Trophoblast cell (in vitro differentiated cells and primary cell): Measurements from ENCODE around the gene CNTNAP3. TPM values are rescaled to one million over a fixed set of nuclear protein-coding genes. Genes with fewer than 3 reads are reported as not detected.
"Not testable (repeated sequence)": the region's sequence is repeated elsewhere in the genome, so short reads cannot be mapped to it uniquely, and the experiment has no call there.

Source experiments
- DNase-seq, 2 donors: peaks; one replicate each; pipeline ENCODE4 v3.0.0-alpha.2; 2016
- H2AFZ ChIP-seq: 2 replicates; pipeline ENCODE4 v1.6.1; 2013; ENCODE audit warnings: low read length, moderate library complexity, mild to moderate bottlenecking; ENCODE audit not compliant: insufficient read depth, poor library complexity
- H2AK5ac ChIP-seq: 2 replicates; pipeline ENCODE4 v1.6.1; 2013; ENCODE audit warnings: mild to moderate bottlenecking, low read length
- H2BK120ac ChIP-seq: 2 replicates; pipeline ENCODE4 v1.6.1; 2013; ENCODE audit warnings: low read length, mild to moderate bottlenecking, moderate library complexity; ENCODE audit not compliant: insufficient read depth, poor library complexity
- H2BK12ac ChIP-seq: 2 replicates; pipeline ENCODE4 v1.6.1; 2013; ENCODE audit warnings: mild to moderate bottlenecking, low read length, moderate library complexity
- H2BK5ac ChIP-seq: 2 replicates; pipeline ENCODE4 v1.6.1; 2013; ENCODE audit warnings: low read length, low read depth, moderate library complexity, mild to moderate bottlenecking; ENCODE audit not compliant: poor library complexity
- H3K14ac ChIP-seq: 2 replicates; pipeline ENCODE4 v1.6.1; 2013; ENCODE audit warnings: mild to moderate bottlenecking, low read length
- H3K18ac ChIP-seq: 2 replicates; pipeline ENCODE4 v1.6.1; 2013; ENCODE audit warnings: mild to moderate bottlenecking, low read length
- H3K23ac ChIP-seq: 2 replicates; pipeline ENCODE4 v1.6.1; 2013; ENCODE audit warnings: low read length
- H3K27ac ChIP-seq: 2 replicates; pipeline ENCODE4 v1.5.1; 2013; ENCODE audit warnings: low read depth, mild to moderate bottlenecking, inconsistent platforms, low read length, moderate library complexity
- H3K27me3 ChIP-seq: 2 replicates; pipeline ENCODE4 v1.6.1; 2013; ENCODE audit warnings: inconsistent platforms, mild to moderate bottlenecking, low read length, moderate library complexity; ENCODE audit not compliant: insufficient read depth
- H3K36me3 ChIP-seq, 2 experiments: 1 replicate in 1 of 2; 2 replicates in 1 of 2; pipeline ENCODE4 v1.6.1; 2013; ENCODE audit warnings: low read length in 2 of 2, mild to moderate bottlenecking in 2 of 2, moderate library complexity in 1 of 2; ENCODE audit not compliant: insufficient read depth in 2 of 2, control insufficient read depth in 1 of 2
- H3K4ac ChIP-seq: 2 replicates; pipeline ENCODE4 v1.6.1; 2013; ENCODE audit warnings: low read depth, mild to moderate bottlenecking, low read length, moderate library complexity
- H3K4me1 ChIP-seq, 2 experiments: 1 replicate in 1 of 2; 2 replicates in 1 of 2; pipeline ENCODE4 v1.6.1; 2013; ENCODE audit warnings: low read length in 2 of 2, mild to moderate bottlenecking in 2 of 2, moderate library complexity in 1 of 2; ENCODE audit not compliant: insufficient read depth in 2 of 2, control insufficient read depth in 1 of 2
- H3K4me2 ChIP-seq: 2 replicates; pipeline ENCODE4 v1.6.1; 2013; ENCODE audit warnings: inconsistent platforms, mild to moderate bottlenecking, low read length, moderate library complexity
- H3K4me3 ChIP-seq: 2 replicates; pipeline ENCODE4 v1.5.1; 2013; ENCODE audit warnings: mild to moderate bottlenecking, low read depth, low read length, inconsistent platforms
- H3K79me1 ChIP-seq: one replicate; pipeline ENCODE4 v1.6.1; 2013; ENCODE audit warnings: low read length
- H3K79me2 ChIP-seq: 2 replicates; pipeline ENCODE4 v1.6.1; 2013; ENCODE audit warnings: low read length, mild to moderate bottlenecking; ENCODE audit not compliant: control insufficient read depth, insufficient read depth, poor library complexity
- H3K9ac ChIP-seq: 2 replicates; pipeline ENCODE4 v1.6.1; 2013; ENCODE audit warnings: mild to moderate bottlenecking, low read length
- H3K9me3 ChIP-seq: 2 replicates; pipeline ENCODE4 v1.6.1; 2013; ENCODE audit warnings: low read depth, mild to moderate bottlenecking, control low read depth, inconsistent platforms, low read length; ENCODE audit not compliant: insufficient read depth
- H4K12ac ChIP-seq: 2 replicates; pipeline ENCODE4 v1.6.1; 2013; ENCODE audit warnings: low read depth, mild to moderate bottlenecking, low read length, moderate library complexity
- H4K8ac ChIP-seq: 2 replicates; pipeline ENCODE4 v1.6.1; 2013; ENCODE audit warnings: low read depth, mild to moderate bottlenecking, low read length, moderate library complexity
- H4K91ac ChIP-seq: one replicate; pipeline ENCODE4 v1.6.1; 2013; ENCODE audit warnings: low read depth, mild to moderate bottlenecking, low read length, moderate library complexity
- WGBS: extraction: QIAGEN DNeasy Blood & Tissue Kit; methylation state at CpG from one replicate; pipeline ENCODE4 v1.1.7; 2013; ENCODE audit warnings: missing lambda C conversion rate; ENCODE audit not compliant: insufficient read length, insufficient coverage; ENCODE audit errors: extremely low coverage; 5-methylcytosine and 5-hydroxymethylcytosine counted together
- polyA plus RNA-seq: library from polyadenylated mRNA; stranded (reverse); fragments of 200-250 nt; gene quantifications from 2 replicates; pipeline ENCODE4 v1.2.3, GENCODE V29; 2013

Gene CNTNAP3
- 0.52 and 0.67 TPM in 2 replicates for polyA plus RNA-seq

GRCh38 chr9:39287980-39288379 is at the start of gene CNTNAP3:
Gene CNTNAP3, minus strand, starts transcription at chr9:39288167. Its CDS starts 103 bp downstream, at chr9:39288064.
- not testable (repeated sequence) for H3K23ac ChIP-seq, H3K36me3 ChIP-seq, H2BK120ac ChIP-seq, H4K91ac ChIP-seq, H3K9me3 ChIP-seq, H3K4me3 ChIP-seq, H3K4ac ChIP-seq, H2AK5ac ChIP-seq, H3K27me3 ChIP-seq, H2AFZ ChIP-seq, H3K18ac ChIP-seq, H3K79me1 ChIP-seq, H3K4me1 ChIP-seq, H4K12ac ChIP-seq, H3K27ac ChIP-seq, H3K4me2 ChIP-seq, H3K9ac ChIP-seq, H3K79me2 ChIP-seq, H2BK5ac ChIP-seq, H4K8ac ChIP-seq, H3K14ac ChIP-seq, H2BK12ac ChIP-seq
- WGBS: no CpG with 5 or more reads among the region's 42 CpGs
- peak in 1 of 2 donors; percentile 1 for DNase-seq

- H2AFZ ChIP-seq, H4K12ac ChIP-seq, DNase-seq, H3K9me3 ChIP-seq, H3K79me1 ChIP-seq, H2BK120ac ChIP-seq, H3K4me3 ChIP-seq, H4K91ac ChIP-seq, H2BK5ac ChIP-seq, H3K4ac ChIP-seq, H3K79me2 ChIP-seq, H3K4me1 ChIP-seq, H3K9ac ChIP-seq, H3K23ac ChIP-seq, H4K8ac ChIP-seq, H3K27ac ChIP-seq, H3K18ac ChIP-seq, H2BK12ac ChIP-seq, H3K27me3 ChIP-seq, H2AK5ac ChIP-seq, H3K4me2 ChIP-seq, H3K36me3 ChIP-seq, H3K14ac ChIP-seq: not testable (repeated sequence)
- no CpG with 5 or more reads among the region's 4 CpGs for WGBS
These were observed 8.0 kb downstream of the CNTNAP3 start for GRCh38 chr9:39279995-39280394.

- H3K79me1 ChIP-seq, H2BK12ac ChIP-seq, H4K8ac ChIP-seq, H3K4me2 ChIP-seq, H3K79me2 ChIP-seq, H3K18ac ChIP-seq, H2AK5ac ChIP-seq, H3K36me3 ChIP-seq, H3K4ac ChIP-seq, H3K27ac ChIP-seq, H3K23ac ChIP-seq, H3K14ac ChIP-seq, H4K12ac ChIP-seq, H3K9me3 ChIP-seq, H2BK5ac ChIP-seq, H4K91ac ChIP-seq, H2AFZ ChIP-seq, H3K9ac ChIP-seq, H3K27me3 ChIP-seq, DNase-seq, H3K4me1 ChIP-seq, H2BK120ac ChIP-seq, H3K4me3 ChIP-seq: not testable (repeated sequence)
- no CpG with 5 or more reads among the region's 4 CpGs for WGBS
These were observed 45.5 kb downstream of the CNTNAP3 start for GRCh38 chr9:39242513-39242912.

- not testable (repeated sequence) for H3K9ac ChIP-seq, H2AK5ac ChIP-seq, H3K4ac ChIP-seq, H3K79me1 ChIP-seq, H2AFZ ChIP-seq, H4K91ac ChIP-seq, H3K14ac ChIP-seq, H3K79me2 ChIP-seq, H4K12ac ChIP-seq, H2BK5ac ChIP-seq, H2BK12ac ChIP-seq, H3K27ac ChIP-seq, H3K4me2 ChIP-seq, H3K4me3 ChIP-seq, H3K36me3 ChIP-seq, H2BK120ac ChIP-seq, DNase-seq, H3K23ac ChIP-seq, H3K27me3 ChIP-seq, H3K4me1 ChIP-seq, H3K18ac ChIP-seq, H4K8ac ChIP-seq, H3K9me3 ChIP-seq
- no CpG with 5 or more reads among the region's 12 CpGs for WGBS
These were observed 55.6 kb downstream of the CNTNAP3 start for GRCh38 chr9:39232130-39232991.
